ENCODE data around the gene ZNF408.

DNA sequence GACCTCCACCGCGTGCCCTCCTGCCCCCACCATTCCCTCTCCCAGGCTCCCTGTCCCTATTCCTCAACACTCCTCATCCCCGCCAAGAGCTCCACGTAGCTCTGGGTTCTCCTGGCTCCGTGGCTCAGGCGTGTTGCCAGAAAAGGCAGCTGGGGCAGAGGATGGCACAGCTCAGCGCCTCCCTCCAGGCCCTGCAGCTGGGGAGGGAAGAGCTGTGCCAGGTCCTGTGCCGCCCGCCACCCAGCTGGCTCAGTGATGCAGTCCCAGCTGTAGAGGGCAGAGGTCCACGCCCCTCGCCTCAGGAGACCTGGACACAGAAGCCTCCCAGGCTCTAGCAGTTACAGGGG, 4.6 kb upstream of the ZNF408 start:
- no peak for TF ChIP-seq ATF1 (CRISPR knock-in tag; IDR thresholded peaks at IDR 0.05)
- no peak for TF ChIP-seq SP1 (CRISPR knock-in tag; conservative IDR thresholded peaks at IDR 0.05)
- TF ChIP-seq, protein P1, sequence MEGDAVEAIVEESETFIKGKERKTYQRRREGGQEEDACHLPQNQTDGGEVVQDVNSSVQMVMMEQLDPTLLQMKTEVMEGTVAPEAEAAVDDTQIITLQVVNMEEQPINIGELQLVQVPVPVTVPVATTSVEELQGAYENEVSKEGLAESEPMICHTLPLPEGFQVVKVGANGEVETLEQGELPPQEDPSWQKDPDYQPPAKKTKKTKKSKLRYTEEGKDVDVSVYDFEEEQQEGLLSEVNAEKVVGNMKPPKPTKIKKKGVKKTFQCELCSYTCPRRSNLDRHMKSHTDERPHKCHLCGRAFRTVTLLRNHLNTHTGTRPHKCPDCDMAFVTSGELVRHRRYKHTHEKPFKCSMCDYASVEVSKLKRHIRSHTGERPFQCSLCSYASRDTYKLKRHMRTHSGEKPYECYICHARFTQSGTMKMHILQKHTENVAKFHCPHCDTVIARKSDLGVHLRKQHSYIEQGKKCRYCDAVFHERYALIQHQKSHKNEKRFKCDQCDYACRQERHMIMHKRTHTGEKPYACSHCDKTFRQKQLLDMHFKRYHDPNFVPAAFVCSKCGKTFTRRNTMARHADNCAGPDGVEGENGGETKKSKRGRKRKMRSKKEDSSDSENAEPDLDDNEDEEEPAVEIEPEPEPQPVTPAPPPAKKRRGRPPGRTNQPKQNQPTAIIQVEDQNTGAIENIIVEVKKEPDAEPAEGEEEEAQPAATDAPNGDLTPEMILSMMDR (IDR thresholded peaks at IDR 0.05) = no peak
